Measurements from ENCODE around the gene LRSAM1.

LRSAM1 gene

DNA sequence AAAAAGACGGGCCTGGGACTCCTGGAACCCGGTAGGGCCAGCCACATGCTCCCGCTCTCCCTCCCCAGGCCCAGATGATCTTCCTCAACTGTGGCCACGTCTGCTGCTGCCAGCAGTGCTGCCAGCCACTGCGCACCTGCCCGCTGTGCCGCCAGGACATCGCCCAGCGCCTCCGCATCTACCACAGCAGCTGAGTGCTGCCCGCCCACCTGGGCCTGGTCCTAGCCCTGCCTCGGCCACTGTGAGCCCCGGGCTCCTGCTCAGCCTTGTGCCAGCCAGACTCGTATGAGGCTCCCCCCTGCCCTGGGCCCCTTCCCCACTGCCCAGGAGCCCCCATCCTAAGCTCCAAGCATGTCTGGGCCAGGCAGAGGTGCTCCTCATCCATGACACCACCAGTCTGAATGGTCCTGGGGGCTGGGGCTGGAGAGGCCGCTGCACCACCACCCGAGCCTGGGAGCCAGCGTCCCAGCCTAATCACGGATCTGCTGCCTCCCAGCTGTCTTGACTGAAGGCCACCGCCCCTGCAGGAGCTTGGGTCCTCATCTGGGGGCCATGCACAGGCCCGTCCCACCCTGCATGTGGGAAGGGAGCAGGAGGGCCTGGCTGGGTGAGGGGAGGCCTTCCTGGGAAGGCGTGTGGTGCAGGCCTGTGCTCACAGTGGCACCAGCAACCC lies 51.5 kb downstream of the LRSAM1 start:
- TF ChIP-seq FOXP2 (optimal IDR thresholded peaks at IDR 0.05; ENCODE audit: borderline replicate concordance, extremely low read depth, extremely low read length, insufficient read depth) (no peak), POLR2AphosphoS5 (IDR thresholded peaks at IDR 0.05; ENCODE audit: low read depth, low read length) (no peak), TAF1 (IDR thresholded peaks at IDR 0.05; ENCODE audit: borderline replicate concordance, insufficient read depth, low read length) (no peak), SIN3A (IDR thresholded peaks at IDR 0.05; ENCODE audit: borderline replicate concordance, insufficient read depth, low read length) (no peak)
- TF ChIP-seq, protein P1, sequence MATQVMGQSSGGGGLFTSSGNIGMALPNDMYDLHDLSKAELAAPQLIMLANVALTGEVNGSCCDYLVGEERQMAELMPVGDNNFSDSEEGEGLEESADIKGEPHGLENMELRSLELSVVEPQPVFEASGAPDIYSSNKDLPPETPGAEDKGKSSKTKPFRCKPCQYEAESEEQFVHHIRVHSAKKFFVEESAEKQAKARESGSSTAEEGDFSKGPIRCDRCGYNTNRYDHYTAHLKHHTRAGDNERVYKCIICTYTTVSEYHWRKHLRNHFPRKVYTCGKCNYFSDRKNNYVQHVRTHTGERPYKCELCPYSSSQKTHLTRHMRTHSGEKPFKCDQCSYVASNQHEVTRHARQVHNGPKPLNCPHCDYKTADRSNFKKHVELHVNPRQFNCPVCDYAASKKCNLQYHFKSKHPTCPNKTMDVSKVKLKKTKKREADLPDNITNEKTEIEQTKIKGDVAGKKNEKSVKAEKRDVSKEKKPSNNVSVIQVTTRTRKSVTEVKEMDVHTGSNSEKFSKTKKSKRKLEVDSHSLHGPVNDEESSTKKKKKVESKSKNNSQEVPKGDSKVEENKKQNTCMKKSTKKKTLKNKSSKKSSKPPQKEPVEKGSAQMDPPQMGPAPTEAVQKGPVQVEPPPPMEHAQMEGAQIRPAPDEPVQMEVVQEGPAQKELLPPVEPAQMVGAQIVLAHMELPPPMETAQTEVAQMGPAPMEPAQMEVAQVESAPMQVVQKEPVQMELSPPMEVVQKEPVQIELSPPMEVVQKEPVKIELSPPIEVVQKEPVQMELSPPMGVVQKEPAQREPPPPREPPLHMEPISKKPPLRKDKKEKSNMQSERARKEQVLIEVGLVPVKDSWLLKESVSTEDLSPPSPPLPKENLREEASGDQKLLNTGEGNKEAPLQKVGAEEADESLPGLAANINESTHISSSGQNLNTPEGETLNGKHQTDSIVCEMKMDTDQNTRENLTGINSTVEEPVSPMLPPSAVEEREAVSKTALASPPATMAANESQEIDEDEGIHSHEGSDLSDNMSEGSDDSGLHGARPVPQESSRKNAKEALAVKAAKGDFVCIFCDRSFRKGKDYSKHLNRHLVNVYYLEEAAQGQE (IDR thresholded peaks at IDR 0.05; ENCODE audit: insufficient read depth in 1 of 2, low read depth in 2 of 2, low read length in 2 of 2) = no peak

DNA sequence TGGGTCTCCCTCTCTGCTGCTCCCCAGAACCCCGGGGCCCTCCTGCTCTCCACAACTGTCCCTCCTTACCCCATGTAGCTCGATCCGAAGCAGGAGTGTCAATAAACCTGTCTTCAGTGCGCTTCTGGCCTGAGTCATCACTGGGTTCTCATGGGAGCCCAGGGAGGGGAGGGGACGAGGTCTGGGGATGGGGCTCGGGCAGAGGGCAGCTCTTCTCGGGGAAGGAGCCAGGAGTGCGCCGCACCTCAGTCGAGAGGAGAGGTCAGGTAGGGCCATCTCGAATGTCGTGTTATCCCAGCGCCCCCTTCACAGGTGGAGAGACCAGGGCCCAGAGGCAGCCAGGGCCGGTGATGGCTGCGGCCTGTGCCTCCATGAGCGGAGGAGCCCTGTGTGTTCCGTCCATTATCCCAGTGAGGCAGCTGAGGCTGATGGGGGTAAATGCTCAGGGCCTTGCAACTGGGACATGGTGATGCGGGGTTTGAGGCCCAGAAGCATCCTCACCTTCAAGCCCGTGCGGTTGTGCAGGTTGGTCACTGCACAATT lies 52.1 kb downstream of the LRSAM1 start:
- no peak for TF ChIP-seq TAF1 (IDR thresholded peaks at IDR 0.05; ENCODE audit: borderline replicate concordance, insufficient read depth, low read length)
- TF ChIP-seq FOXP2 (optimal IDR thresholded peaks at IDR 0.05; ENCODE audit: borderline replicate concordance, extremely low read depth, extremely low read length, insufficient read depth) = no peak
- TF ChIP-seq, protein P1 (IDR thresholded peaks at IDR 0.05; ENCODE audit: insufficient read depth in 1 of 2, low read depth in 2 of 2, low read length in 2 of 2) = no peak
- no peak for TF ChIP-seq POLR2AphosphoS5 (IDR thresholded peaks at IDR 0.05; ENCODE audit: low read depth, low read length)
- TF ChIP-seq SIN3A (IDR thresholded peaks at IDR 0.05; ENCODE audit: borderline replicate concordance, insufficient read depth, low read length) = no peak

DNA sequence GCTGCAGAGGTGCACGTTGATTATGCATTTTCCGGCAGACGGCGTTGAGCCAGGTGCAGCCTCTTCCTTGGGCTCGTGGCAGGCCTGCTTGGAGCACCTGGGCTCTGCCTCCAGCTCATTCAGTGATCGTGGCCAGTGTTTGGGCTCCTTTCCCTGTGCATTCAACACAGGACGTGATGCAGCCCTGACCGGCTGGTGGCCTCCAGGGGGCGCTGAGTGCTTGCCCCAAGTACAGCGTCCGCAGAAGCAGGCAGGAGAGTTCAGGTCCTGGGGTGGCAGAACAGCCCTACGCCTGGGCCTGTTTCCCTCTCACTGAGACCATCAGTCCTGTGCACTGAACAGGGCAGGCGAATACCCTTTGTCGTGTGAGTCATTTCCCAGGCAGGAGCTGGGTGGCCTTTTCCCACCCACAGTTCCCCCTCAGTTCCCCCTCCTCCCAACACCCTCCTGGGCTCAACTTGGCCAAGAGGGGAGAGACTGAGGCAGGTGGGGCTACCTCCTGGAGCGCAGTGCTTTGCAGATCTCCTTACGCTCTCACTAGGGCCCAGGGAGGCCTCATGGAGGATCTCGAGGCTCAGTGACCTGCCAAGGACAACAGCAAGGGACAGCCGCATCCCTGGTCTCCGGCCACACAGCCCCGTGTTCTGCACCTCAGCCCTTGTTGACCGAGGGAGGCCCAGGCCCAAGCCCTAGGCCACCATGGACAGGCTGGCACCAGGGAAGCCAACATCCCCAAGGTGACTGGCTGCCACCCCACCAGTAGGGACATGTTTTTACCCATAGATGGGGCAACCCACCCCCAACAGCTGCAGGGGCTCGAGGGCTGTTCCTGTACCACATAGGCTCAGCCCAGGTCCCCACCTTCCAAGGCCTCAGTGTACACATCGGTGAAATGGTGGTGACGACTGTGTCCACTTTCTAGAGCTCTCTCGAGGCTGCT lies 52.9 kb downstream of the LRSAM1 start:
- no peak for TF ChIP-seq TAF1 (IDR thresholded peaks at IDR 0.05; ENCODE audit: borderline replicate concordance, insufficient read depth, low read length)
- no peak for TF ChIP-seq FOXP2 (optimal IDR thresholded peaks at IDR 0.05; ENCODE audit: borderline replicate concordance, extremely low read depth, extremely low read length, insufficient read depth)

DNA sequence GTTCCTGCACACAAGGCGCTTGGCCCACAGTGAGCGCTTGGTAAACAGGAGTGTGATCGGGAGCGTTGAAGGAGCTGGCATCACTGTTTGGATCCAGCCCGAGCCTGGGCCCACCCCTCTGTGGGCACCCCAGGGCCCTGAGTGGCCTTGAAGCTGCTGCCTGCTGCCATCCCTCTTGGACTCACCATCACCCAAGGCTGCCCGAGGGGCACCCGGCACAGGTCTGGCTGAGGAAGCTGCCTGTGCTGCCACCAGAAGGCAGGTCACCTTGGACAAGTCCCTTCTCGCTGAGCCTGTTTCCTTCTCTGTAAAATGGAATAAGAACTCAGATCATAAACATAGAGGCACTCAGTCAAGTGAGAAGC lies 53.6 kb downstream of the LRSAM1 start:
- TF ChIP-seq FOXP2 (optimal IDR thresholded peaks at IDR 0.05; ENCODE audit: borderline replicate concordance, extremely low read depth, extremely low read length, insufficient read depth) (no peak), SIN3A (IDR thresholded peaks at IDR 0.05; ENCODE audit: borderline replicate concordance, insufficient read depth, low read length) (no peak), POLR2AphosphoS5 (IDR thresholded peaks at IDR 0.05; ENCODE audit: low read depth, low read length) (no peak), TAF1 (IDR thresholded peaks at IDR 0.05; ENCODE audit: borderline replicate concordance, insufficient read depth, low read length) (no peak)
- TF ChIP-seq, protein P1 (IDR thresholded peaks at IDR 0.05; ENCODE audit: insufficient read depth in 1 of 2, low read depth in 2 of 2, low read length in 2 of 2) = no peak

DNA sequence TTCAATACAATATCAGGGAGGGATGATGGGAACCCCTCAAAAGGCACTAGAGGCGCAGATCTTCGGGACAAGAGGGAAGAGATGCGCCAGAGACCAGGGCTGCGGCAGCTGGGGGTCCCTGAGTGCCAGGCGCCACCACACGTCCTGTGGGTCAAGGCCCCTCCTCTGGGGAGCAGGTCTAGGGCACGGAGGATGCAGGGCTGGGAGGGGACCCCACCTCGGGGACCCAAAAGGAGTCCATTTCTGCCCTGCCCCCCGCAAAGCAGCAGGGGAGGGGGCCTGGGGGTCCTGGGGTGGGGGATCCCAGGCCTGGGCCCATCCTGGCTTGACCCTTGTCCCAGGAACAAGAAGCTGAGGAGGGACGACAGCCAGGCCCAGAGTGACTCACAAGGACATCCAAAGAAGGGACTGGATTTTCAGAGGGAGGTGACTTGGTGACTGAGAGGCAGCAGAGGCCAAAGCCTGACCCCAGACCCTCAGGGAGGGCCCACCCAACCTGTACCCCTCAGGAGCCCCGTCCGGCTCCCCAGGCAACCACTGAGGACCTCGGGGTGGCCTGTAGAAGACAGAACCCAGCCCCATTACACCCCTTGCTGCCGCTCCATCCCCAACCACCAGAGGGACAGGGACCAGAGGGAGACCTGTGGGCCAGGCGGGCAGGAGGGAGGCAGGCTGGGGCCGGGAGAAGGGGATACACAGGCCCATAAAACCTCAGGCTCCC lies 54.2 kb downstream of the LRSAM1 start:
- TF ChIP-seq, protein P1 (IDR thresholded peaks at IDR 0.05; ENCODE audit: insufficient read depth in 1 of 2, low read depth in 2 of 2, low read length in 2 of 2) = no peak
- no peak for TF ChIP-seq SIN3A (IDR thresholded peaks at IDR 0.05; ENCODE audit: borderline replicate concordance, insufficient read depth, low read length)
- TF ChIP-seq TAF1 (IDR thresholded peaks at IDR 0.05; ENCODE audit: borderline replicate concordance, insufficient read depth, low read length) = no peak
- no peak for TF ChIP-seq POLR2AphosphoS5 (IDR thresholded peaks at IDR 0.05; ENCODE audit: low read depth, low read length)
